GM23338 (cell line): ENCODE results near the gene GRAMD2B. TPM values are rescaled to one million over a fixed set of nuclear protein-coding genes. Genes with fewer than 3 reads are reported as not detected.
"Not testable (repeated sequence)": the region's sequence is repeated elsewhere in the genome, so short reads cannot be mapped to it uniquely, and the experiment has no call there.

Source experiments
- ATAC-seq: fragments of 200-7000 bp; cut with Tn5 transposase; 3 replicates; pipeline ENCODE4 v1.9.1; 2020
- DNase-seq: peaks from one replicate; pipeline ENCODE4 v3.0.0-alpha.2; 2015; ENCODE audit warnings: low spot score
- H2AFZ ChIP-seq: fragments of 200-600 bp; sonication (generic); 2 replicates; pipeline ENCODE4 v1.8.0; 2016; ENCODE audit warnings: antibody characterized with exemption, mild to moderate bottlenecking, moderate library complexity
- H3F3A ChIP-seq: fragments of 200-600 bp; sonication (generic); replicated peaks from 2 replicates; pipeline ENCODE4 v1.8.0; 2017; ENCODE audit warnings: antibody characterized with exemption, mixed run types, low read depth
- H3K27ac ChIP-seq: fragments of 200-600 bp; sonication (generic); 2 replicates; pipeline ENCODE4 v1.6.1; 2016; ENCODE audit warnings: low read depth
- H3K27me3 ChIP-seq: fragments of 200-600 bp; sonication (generic); 2 replicates; pipeline ENCODE4 v1.8.0; 2016; ENCODE audit warnings: mild to moderate bottlenecking, mixed run types, moderate library complexity; ENCODE audit not compliant: insufficient read depth
- H3K36me3 ChIP-seq: fragments of 200-600 bp; sonication (generic); 2 replicates; pipeline ENCODE4 v1.8.0; 2016; ENCODE audit warnings: mild to moderate bottlenecking; ENCODE audit not compliant: insufficient read depth
- H3K4me1 ChIP-seq: fragments of 200-600 bp; sonication (generic); 2 replicates; pipeline ENCODE4 v1.8.0; 2016; ENCODE audit warnings: mild to moderate bottlenecking, moderate library complexity; ENCODE audit not compliant: insufficient read depth
- H3K4me2 ChIP-seq: fragments of 200-600 bp; sonication (generic); 2 replicates; pipeline ENCODE4 v1.7.1; 2017; ENCODE audit warnings: mixed run types
- H3K4me3 ChIP-seq: fragments of 200-600 bp; sonication (generic); 2 replicates; pipeline ENCODE4 v1.6.1; 2016; ENCODE audit warnings: mixed run types
- H3K79me2 ChIP-seq: fragments of 200-600 bp; sonication (generic); replicated peaks from 2 replicates; pipeline ENCODE4 v1.8.0; 2017; ENCODE audit warnings: mild to moderate bottlenecking; ENCODE audit not compliant: insufficient read depth
- H3K9me2 ChIP-seq: fragments of 200-600 bp; sonication (generic); 2 replicates; pipeline ENCODE4 v1.8.0; 2017; ENCODE audit not compliant: insufficient read depth
- H4K20me1 ChIP-seq: fragments of 200-600 bp; sonication (generic); replicated peaks from 2 replicates; pipeline ENCODE4 v1.8.0; 2017; ENCODE audit warnings: mild to moderate bottlenecking; ENCODE audit not compliant: insufficient read depth
- H3K27ac Mint-ChIP-seq: 2 replicates; pipeline ENCODE4 v1.8.0; 2020; ENCODE audit warnings: inconsistent platforms, mild to moderate bottlenecking, moderate library complexity, mixed read lengths
- H3K27me3 Mint-ChIP-seq: 3 replicates; pipeline ENCODE4 v1.8.0; 2022; ENCODE audit warnings: low read depth, mild to moderate bottlenecking, moderate library complexity, mixed read lengths, inconsistent platforms; ENCODE audit not compliant: insufficient read depth, poor library complexity
- H3K36me3 Mint-ChIP-seq: 3 replicates; pipeline ENCODE4 v1.8.0; 2021; ENCODE audit warnings: low read depth, mild to moderate bottlenecking, inconsistent platforms, moderate library complexity, mixed read lengths
- H3K4me1 Mint-ChIP-seq: 3 replicates; pipeline ENCODE4 v1.8.0; 2020; ENCODE audit warnings: mild to moderate bottlenecking, inconsistent platforms, mixed read lengths
- H3K4me3 Mint-ChIP-seq: 3 replicates; pipeline ENCODE4 v1.8.0; 2021; ENCODE audit warnings: moderate library complexity, mild to moderate bottlenecking, inconsistent platforms, mixed read lengths
- H3K9me3 Mint-ChIP-seq: 3 replicates; pipeline ENCODE4 v1.8.0; 2020; ENCODE audit warnings: moderate library complexity, mild to moderate bottlenecking, inconsistent platforms, mixed read lengths
- CREB1 ChIP-seq: fragments of 250-450 bp; sonication (Bioruptor Pico); IDR thresholded peaks from 2 replicates; pipeline ENCODE4 v1.5.0; 2020; ENCODE audit warnings: low read depth, mild to moderate bottlenecking, moderate library complexity
- ETS1 ChIP-seq: IDR thresholded peaks from 2 replicates; pipeline ENCODE4 v1.6.1; 2016; ENCODE audit warnings: antibody characterized with exemption
- EZH2phosphoT487 ChIP-seq: fragments of 200-600 bp; sonication (generic); IDR thresholded peaks from one replicate; pipeline ENCODE4 v1.8.1; 2018; ENCODE audit warnings: antibody characterized with exemption; ENCODE audit not compliant: unreplicated experiment
- JUNB ChIP-seq: IDR thresholded peaks from one replicate; pipeline ENCODE4 v1.6.1; 2016; ENCODE audit warnings: antibody characterized with exemption; ENCODE audit not compliant: unreplicated experiment
- NANOG ChIP-seq: IDR thresholded peaks from 2 replicates; pipeline ENCODE4 v1.6.1; 2016; ENCODE audit warnings: antibody characterized with exemption, borderline replicate concordance
- POLR2AphosphoS5 ChIP-seq: IDR thresholded peaks from 2 replicates; pipeline ENCODE4 v1.6.1; 2016; ENCODE audit warnings: antibody characterized with exemption, low read depth
- STAT1 ChIP-seq: IDR thresholded peaks from one replicate; pipeline ENCODE4 v1.6.1; 2016; ENCODE audit warnings: antibody characterized with exemption; ENCODE audit not compliant: unreplicated experiment
- ZNF114 ChIP-seq: fragments of 250-450 bp; sonication (Bioruptor Pico); IDR thresholded peaks from 2 replicates; pipeline ENCODE4 v1.5.0; 2020; ENCODE audit warnings: mild to moderate bottlenecking, moderate library complexity
- ZNF331 ChIP-seq: fragments of 250-450 bp; sonication (Bioruptor Pico); IDR thresholded peaks from 2 replicates; pipeline ENCODE4 v1.5.0; 2020; ENCODE audit warnings: low read depth, mild to moderate bottlenecking, moderate library complexity
- ZNF462 ChIP-seq: fragments of 250-450 bp; sonication (Bioruptor Pico); IDR thresholded peaks from 2 replicates; pipeline ENCODE4 v1.5.0; 2020; ENCODE audit warnings: mild to moderate bottlenecking, moderate library complexity
- polyA plus RNA-seq: library from polyadenylated mRNA; unstranded; fragments of >200 nt; fragmentation: Nextera tagmentation; extraction: Ambion mirVana; gene quantifications from 2 replicates; pipeline ENCODE4 v1.2.1, GENCODE V29; 2016
- total RNA-seq: library from RNA; depleted of rRNA; stranded (reverse); fragments of >200 nt; shearing (Covaris generic); gene quantifications from 2 replicates; pipeline ENCODE4 v1.2.3, GENCODE V29; 2014

The GRAMD2B gene
- total and polyA plus RNA-seq, 2 experiments from 2014 or later: 9.7 to 16.9 TPM

GRCh38 chr5:126470529-126470928 lies 47.3 kb downstream of the GRAMD2B start:
- not testable (repeated sequence) for DNase-seq, H3F3A ChIP-seq, H2AFZ ChIP-seq, H3K4me1 ChIP-seq, H3K4me3 ChIP-seq, H3K4me1 Mint-ChIP-seq, H3K9me3 Mint-ChIP-seq, H3K27ac ChIP-seq, H4K20me1 ChIP-seq, H3K9me2 ChIP-seq, H3K27me3 Mint-ChIP-seq, H3K4me2 ChIP-seq, H3K79me2 ChIP-seq, H3K27me3 ChIP-seq, H3K27ac Mint-ChIP-seq, ATAC-seq, H3K4me3 Mint-ChIP-seq
- H3K36me3 ChIP-seq: peaks cover 11% of the 10 kb centered on the region; the same call in 1 of the 2 replicates
- H3K36me3 Mint-ChIP-seq: peaks cover 14% of the 10 kb centered on the region

- Histone ChIP-seq H2AFZ (no peak overlapping the region), H3K27ac (no peak overlapping the region), H3F3A (no peaks in the 10 kb centered on the region), H3K4me2 (no peak overlapping the region), H4K20me1 (no peaks in the 10 kb centered on the region), H3K4me3 (no peak overlapping the region), H3K4me1 (no peaks in the 10 kb centered on the region), H3K27me3 (no peaks in the 10 kb centered on the region), H3K9me2 (no peaks in the 10 kb centered on the region), H3K36me3 (peaks cover 11% of the 10 kb centered on the region; the same call in 1 of the 2 replicates), H3K79me2 (no peaks in the 10 kb centered on the region)
- H3K9me3 Mint-ChIP-seq: no peaks in the 10 kb centered on the region
- peaks cover 7% of the 10 kb centered on the region; the same call in 2 of the 3 replicates for H3K4me1 Mint-ChIP-seq
- no peak for TF ChIP-seq EZH2phosphoT487
- no peak for TF ChIP-seq STAT1
- TF ChIP-seq POLR2AphosphoS5: no peak
- H3K4me3 Mint-ChIP-seq: no peak overlapping the region
- no peaks in the 10 kb centered on the region for H3K27me3 Mint-ChIP-seq
- no peak for ATAC-seq
- peaks cover 11% of the 10 kb centered on the region for H3K36me3 Mint-ChIP-seq
- DNase-seq: no peak
- H3K27ac Mint-ChIP-seq: no peak overlapping the region
Measured at GRCh38 chr5:126471247-126471646, 48.0 kb downstream of the GRAMD2B start.

- Histone ChIP-seq H3F3A (no peaks in the 10 kb centered on the region), H3K79me2 (no peaks in the 10 kb centered on the region), H3K4me1 (no peaks in the 10 kb centered on the region), H3K9me2 (no peaks in the 10 kb centered on the region), H3K36me3 (peaks cover 11% of the 10 kb centered on the region; the same call in 1 of the 2 replicates), H4K20me1 (no peaks in the 10 kb centered on the region), H3K4me3 (no peak overlapping the region), H3K27ac (0 out of 2 replicates have a peak overlapping the region, but pooled peaks have one; percentile 5), H3K4me2 (peak overlapping the region; percentile 6; the same call in 1 of the 2 replicates), H2AFZ (no peak overlapping the region), H3K27me3 (no peaks in the 10 kb centered on the region)
- ATAC-seq (peak; percentile 47; the same call in 2 of the 3 replicates), DNase-seq (no peak)
- Mint-ChIP-seq H3K36me3 (peaks cover 7% of the 10 kb centered on the region), H3K4me3 (no peak overlapping the region), H3K9me3 (no peaks in the 10 kb centered on the region), H3K4me1 (peaks cover 7% of the 10 kb centered on the region; the same call in 2 of the 3 replicates), H3K27ac (no peak overlapping the region), H3K27me3 (no peaks in the 10 kb centered on the region)
- TF ChIP-seq ZNF331 (CRISPR knock-in tag): no peak
- no peak for TF ChIP-seq ZNF462 (CRISPR knock-in tag)
- TF ChIP-seq ETS1: no peak
- TF ChIP-seq STAT1: no peak
- TF ChIP-seq NANOG: no peak
- TF ChIP-seq POLR2AphosphoS5: no peak
- TF ChIP-seq JUNB: no peak
- TF ChIP-seq CREB1: no peak
- no peak for TF ChIP-seq ZNF114
Measured at GRCh38 chr5:126471875-126472537, 48.8 kb downstream of the GRAMD2B start.
